Thyroid gland (tissue), 4 donors: ENCODE results near the gene TMEM202.

Source experiments
- POLR2A ChIP-seq, 2 donors: fragments of 450-650 bp; IDR thresholded peaks; one replicate each; pipeline ENCODE4 v1.6.1; 2017; ENCODE audit warnings: antibody characterized with exemption in 2 of 2, mild to moderate bottlenecking in 2 of 2, moderate library complexity in 1 of 2
- TF ChIP-seq, protein P1 (sequence below), 6 experiments: fragments of 200-600 bp in 3 of 6; fragments of 450-650 bp in 3 of 6; sonication (generic) in 3 of 6; IDR thresholded peaks; one replicate each; pipeline ENCODE4 v1.5.1; 2016 to 2019; ENCODE audit warnings: antibody characterized with exemption in 6 of 6, mild to moderate bottlenecking in 2 of 6, inconsistent platforms in 1 of 6, moderate library complexity in 1 of 6

DNA sequence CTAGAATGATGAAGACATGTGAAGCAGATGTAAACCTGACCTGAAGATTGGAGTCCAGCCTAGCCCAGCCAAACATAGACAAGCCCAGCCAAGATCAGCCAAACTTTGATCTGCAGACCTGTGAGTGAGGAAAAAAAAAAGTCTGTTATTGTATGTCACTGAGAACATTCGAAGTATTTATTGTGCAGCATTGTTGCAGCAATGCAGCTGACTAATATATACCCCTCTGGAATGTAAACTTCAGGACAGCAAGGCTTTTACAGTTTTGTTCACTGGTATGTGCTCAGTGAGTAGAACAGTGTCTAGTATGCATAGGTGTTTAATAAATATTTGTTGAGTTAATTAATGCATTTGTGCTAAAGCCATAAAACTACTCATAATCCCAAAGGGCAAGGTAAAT, 23.4 kb downstream of the TMEM202 start:
- TF ChIP-seq POLR2A (IDR thresholded peaks at IDR 0.05), result no peak
- TF ChIP-seq, protein P1, sequence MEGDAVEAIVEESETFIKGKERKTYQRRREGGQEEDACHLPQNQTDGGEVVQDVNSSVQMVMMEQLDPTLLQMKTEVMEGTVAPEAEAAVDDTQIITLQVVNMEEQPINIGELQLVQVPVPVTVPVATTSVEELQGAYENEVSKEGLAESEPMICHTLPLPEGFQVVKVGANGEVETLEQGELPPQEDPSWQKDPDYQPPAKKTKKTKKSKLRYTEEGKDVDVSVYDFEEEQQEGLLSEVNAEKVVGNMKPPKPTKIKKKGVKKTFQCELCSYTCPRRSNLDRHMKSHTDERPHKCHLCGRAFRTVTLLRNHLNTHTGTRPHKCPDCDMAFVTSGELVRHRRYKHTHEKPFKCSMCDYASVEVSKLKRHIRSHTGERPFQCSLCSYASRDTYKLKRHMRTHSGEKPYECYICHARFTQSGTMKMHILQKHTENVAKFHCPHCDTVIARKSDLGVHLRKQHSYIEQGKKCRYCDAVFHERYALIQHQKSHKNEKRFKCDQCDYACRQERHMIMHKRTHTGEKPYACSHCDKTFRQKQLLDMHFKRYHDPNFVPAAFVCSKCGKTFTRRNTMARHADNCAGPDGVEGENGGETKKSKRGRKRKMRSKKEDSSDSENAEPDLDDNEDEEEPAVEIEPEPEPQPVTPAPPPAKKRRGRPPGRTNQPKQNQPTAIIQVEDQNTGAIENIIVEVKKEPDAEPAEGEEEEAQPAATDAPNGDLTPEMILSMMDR (IDR thresholded peaks at IDR 0.05), result no peak
